GM21529 (cell line): ENCODE results near the gene RXRG.
A peak's percentile ranks its signal among the peaks of the same experiment; 100 is the strongest.

Experiments used
- ATAC-seq: cut with Tn5 transposase; IDR thresholded peaks from one replicate; pipeline ENCODE4 v1.9.1; 2021; ENCODE audit not compliant: unreplicated experiment

The RXRG gene

DNA sequence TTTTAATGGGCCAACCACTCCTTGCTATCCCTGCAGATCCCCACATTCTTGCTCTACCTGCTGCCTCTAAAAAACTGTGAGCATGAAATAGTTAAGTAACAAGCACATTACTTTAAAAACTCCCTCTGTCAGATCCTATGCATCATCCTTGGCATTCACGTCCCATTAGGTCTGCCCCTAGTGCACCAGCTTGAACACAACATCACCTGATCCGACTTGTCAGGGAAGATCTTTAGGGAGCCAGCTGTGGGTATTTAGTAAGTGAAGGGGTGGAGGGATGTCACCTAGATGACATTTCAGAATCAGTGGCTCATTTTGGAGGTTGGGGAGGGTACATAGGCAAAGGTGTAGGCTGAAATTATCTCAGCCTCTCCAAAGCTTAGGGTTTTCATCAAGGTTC is 33.5 kb downstream of the RXRG start:
- ATAC-seq, result no peak

DNA sequence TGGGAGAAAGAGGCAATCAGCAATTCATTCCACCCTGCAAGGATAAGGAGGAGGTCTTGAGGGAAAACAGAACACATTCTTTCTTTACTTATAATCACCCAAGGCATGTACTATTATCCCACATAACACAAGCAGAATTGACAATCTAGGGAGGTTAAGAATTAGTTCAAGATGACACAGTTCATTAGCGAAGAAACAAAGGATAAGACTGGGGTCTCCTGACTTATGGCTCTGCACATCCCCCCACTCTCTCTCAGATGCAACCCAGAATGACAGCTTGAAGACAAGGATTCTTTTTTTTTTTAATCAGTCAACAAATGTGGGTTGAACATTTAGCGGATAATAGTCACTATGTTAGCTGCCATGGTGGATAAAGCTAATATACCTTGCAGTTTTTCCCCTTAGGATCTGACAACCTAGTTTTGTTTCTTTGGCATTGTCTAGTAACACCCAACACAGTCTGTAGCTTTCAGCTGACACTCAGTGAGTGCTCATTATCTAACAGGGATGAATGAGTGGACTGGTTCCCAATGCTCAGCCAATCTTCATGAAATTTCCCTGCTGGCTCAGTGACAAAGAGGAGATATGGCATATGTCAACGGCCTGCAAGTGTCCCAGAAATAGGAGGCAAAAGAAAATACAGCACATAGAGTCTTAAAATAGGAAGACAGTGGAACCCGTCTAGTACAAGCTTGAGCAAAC is 35.1 kb downstream of the RXRG start:
- no peak for ATAC-seq

DNA sequence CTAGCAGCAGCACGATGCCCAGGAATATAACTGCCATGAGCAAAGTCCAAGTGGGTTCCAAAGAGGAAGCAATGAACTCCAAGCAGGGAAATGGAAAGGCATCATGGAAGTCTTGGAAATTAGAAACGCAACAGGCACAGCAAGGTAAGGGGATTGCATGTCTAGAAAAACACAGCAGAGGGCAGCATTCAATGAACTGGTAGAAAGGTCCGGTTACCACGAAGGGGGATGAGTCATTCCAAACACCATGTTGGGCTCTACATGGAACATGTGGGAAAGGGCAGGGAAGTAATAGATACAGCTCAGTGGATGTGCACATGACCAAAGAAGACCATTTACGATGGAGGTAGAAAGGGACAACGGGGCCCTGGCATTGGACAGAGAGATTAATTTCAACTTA is 36.4 kb downstream of the RXRG start:
- no peak for ATAC-seq

DNA sequence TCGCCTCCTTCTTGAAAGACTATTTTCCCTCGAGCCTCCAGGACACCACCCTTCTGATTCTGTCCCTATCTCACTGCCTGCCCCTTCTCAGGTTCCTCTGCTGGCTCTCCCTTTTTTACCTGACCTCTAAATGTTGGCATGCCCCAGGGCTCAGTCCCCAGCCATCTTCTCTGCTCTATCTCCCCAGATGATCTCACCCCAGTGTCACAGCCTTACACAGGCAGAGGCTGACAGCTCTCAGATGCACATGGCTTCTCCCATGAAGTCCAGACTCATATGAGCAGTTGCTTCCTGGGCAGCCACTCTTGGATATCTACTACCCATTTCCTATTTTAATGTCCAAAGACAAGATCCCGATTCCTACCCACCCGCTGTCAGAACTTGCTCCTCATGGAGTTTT is 37.5 kb downstream of the RXRG start:
- no peak for ATAC-seq

DNA sequence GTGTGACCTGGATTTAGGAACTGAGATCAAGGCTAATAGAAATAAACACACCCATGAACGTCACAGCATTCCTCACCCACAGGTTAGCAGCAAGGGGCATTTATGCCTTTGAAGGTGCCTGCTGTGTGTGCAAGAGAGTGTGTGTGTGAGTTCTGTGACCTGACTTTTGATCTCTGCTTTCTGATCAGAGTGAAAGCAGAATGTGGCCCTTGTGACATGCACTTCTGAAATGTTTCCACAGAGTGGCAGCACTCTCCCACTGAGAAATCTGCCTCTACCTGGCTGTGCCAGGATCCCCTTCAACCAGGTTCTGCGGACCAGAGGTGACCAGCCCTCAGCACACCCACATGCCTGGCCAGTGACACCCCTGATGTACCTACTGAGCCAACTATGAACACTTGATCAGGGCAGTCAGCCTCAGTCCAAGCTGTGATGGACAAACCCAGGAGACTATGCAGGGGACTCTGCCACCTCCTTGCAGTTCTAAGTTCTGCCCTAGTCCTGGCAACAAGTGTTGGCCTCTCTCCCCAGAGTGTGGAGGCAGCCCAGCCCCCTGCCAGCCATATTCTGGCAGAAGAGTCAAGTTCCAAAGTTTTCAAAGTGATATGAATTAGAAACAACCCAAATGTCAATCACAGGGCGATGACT is 41.0 kb downstream of the RXRG start:
- peak; percentile 63 for ATAC-seq

DNA sequence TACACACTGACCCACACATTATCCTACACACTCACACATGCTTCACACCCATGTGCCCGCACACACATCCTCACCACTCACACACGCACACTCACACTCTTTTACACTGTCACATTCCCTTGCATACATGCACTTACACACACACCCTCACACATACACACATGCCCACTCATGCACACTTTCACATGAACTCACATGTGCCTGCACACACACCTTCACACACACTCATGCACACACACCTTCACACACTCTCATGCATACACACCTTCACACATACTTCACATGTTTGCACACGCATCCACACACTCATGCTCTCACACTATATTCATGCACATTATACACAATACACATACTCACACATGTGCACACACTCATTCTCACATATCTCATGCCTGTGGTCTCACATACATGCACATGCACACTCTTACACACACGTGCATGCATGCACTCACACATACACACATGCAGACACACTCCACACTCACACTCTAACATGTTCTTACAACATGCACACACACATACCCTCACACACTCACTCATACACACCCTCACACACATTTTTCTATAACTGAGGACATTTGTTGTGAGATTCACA is 42.3 kb downstream of the RXRG start:
- ATAC-seq, result no peak

DNA sequence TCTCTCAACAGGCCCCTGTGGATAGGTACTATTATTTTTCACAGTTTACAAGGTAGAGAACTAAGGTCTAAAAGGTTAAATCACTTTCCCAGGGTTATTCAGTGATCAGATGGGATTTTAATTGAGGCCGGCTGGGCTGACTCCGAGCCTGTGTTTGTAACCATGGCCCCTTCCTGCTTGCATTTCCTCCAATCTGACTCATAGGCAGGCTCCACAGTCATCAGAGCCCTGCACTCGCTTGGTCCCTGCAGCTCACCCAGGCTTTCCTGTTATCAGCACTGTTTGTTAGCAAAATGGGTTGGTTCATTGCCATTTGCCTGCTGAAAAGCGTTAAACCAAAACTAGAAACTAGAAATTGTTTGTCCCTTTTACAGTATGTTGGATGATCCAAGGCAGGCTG is 47.0 kb downstream of the RXRG start:
- no peak for ATAC-seq

DNA sequence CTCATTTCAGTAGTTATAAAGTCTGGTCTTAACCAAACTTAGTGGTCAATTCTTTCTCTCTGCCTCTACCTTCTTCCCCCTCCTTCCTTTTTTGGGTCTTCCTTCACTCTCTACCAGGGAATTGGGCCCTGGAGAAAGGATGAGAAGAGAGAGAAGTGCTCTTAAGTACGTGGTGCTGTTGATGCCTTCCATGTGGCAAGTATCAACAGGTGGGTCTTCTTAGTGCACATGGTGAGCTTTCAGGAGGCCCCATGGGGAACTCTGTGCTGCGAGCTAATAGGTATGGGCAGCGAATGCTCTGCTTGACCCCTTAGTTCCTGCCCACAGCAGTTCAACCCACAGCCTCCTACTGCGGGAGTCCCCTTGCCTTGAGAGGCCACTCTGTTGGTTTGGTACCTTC is 49.0 kb downstream of the RXRG start:
- no peak for ATAC-seq

DNA sequence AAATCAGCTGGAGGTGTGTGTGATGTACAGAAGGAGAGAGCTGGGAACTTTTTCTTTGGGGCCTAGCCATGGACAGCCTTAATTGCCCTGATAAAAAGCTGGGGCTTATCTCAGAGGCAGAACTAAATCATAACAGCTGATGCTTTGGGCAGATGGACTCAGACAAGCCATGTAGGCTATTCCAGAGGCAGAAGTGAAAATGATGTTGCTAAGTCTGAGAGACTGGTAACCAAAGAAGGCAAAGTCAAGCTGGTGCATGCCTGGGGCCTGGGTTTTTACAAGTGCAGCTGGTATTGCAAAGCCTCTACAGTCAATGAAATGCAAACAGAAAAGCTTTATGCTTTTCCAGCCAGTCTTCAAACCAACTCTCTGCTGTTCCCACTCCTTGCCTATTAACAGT is 49.4 kb downstream of the RXRG start:
- peak; percentile 43 for ATAC-seq

DNA sequence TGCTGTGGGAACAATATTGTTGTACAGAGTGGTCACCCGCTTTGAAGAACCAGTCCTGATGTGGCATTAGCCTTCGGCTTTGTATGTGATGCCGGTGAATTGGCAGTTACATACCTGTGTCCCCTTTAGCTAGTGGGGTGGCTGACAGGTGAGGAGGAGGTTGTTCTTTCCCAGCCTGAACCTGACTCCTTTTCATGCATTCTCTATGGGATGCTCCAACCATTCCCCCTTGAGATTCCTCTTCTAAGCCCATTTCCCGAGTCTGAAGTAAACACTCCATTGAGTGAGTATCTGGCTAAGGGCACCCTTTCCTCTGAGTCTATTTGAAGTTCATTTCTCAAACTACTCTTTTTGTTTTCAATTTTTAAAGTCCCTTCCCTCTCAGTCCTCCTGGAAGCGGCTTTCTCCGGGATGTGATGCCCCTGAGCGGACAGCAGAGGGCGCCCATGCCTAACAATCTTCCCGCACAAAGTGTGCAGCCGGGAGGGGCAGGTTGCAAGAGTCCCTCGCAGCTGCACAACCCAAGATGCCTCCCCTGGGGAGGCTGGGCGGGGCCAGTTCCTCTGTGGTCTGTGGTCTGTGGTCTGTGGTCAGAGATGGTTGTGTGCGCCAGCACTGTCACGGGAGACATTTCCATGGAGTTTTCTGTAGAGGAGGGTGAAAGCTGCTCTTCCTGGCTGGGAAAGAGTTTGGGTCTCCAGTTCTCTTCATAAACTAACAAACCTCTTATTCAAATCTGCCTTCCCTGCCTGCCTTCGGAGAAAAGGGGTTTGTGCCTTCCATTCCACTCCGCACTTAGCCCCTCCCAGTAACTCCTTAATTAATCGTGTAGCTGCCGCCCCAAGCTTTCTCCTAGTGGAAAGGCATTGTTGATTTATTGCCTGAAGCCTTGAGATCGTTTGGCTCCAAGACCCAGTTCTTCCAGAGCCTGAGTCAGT is 52.0 kb downstream of the RXRG start:
- ATAC-seq, result peak; percentile 98

DNA sequence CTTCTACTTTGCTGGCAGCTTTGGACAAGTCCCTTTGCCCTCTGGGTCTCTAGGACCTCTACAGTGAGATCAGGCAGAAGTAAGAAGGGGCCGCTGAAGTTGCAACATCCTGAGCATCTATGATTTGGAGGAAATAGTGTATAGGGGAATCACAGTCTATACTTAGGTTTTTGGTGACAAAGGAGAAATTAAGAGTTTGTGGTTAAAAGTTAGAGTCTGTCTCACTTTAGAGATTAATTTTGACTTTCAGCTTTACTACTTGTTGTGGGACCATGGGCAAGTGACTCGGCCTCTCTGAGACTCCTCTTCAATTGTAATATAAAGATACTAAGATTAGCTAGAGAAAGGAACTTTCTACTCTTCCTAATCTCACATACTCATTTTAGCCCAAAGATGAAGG is 55.3 kb downstream of the RXRG start:
- ATAC-seq, result no peak

DNA sequence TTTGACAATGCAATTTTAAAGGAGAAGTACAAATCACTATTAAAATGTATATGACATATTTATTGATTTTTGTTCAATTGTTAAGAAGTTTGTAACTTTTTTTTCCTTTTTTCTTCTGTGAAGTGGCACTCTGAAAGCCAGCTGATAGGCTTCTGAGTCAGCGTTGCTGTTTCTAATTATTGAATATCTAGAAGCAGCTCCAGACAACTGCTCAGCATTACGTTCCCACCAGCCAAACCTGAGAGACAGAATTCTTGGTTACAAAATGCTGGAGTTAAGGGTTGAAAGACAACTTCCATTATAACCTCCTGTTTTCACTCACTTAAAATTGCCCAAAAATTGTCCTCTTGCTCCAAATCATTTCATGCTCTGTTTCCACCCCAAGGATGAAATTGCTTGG is 57.0 kb downstream of the RXRG start:
- no peak for ATAC-seq

DNA sequence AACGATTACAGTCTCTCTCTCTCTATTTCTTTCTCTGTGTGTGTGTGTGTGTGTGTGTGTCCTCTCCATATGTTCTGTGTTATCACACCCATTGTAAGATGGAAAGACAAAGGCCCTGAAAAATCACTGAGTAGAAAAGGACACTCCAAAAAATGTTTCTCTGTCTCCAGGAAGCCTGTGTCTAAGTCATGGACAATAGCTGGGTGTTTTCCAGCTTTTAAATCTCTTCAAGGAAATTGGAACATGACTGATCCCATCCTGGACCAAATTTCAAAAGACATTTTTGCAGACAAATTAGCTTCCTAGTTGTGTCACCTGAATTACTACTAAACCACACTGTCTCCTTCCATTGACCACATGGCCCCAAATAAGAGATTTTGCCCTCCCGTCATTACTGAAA is 57.4 kb downstream of the RXRG start:
- ATAC-seq, result no peak

DNA sequence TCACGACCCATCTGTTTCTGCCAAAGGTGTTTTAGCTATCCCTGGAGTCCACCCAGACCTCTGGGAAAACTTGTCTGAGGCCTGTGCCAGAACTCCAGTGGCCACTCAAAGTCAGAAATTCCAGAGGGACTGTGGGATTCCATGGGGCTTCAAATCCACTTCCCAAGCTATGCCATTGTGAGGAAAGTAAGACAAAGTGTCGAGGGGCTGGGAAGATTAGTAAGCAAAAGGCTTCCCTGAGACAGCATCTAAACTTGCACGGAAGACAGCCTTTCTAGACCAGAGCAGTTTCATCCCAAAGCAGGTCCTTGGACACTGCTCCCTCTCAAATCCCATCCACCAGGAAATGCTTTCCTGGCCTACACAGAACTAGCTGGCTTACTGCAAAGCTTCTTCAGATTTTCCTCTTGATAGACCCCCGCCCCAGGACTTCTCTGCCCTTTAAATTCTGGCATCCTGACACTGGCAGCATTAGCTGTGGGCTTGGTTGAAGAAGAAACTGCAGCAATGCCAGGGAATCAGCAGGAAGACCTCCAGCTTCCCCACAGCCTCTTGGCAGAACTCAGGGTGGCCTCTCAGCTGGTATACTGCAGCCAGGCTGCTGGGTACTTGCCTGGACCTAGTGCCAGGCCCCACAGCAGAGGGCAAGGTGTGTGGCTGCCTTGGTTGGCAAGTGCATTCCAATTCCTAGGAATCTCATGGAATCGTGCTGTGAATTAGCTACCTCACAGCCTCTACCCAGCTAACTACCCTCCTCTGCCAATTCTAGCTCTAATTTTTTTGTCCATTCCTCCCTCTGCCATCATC is 61.1 kb downstream of the RXRG start:
- ATAC-seq, result no peak

DNA sequence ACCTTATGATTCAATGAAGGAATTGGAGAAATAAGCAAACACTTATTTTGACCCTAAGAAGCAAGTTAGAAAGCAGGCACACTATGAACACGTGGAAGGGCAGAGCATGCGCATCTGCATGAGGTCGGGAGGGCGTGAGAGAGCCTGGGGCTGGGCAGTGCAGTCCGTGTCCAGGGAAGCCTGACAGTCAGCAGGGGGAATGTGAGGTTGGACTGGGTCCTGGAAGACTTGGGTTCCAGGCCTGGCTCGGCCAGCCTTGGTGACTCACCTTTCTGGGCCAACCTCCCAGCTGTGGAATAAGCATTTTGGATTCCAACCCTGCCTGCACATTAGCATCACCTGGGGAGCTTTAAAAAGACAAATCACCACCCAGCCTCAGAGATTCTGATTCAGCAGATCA is 61.9 kb downstream of the RXRG start:
- no peak for ATAC-seq

DNA sequence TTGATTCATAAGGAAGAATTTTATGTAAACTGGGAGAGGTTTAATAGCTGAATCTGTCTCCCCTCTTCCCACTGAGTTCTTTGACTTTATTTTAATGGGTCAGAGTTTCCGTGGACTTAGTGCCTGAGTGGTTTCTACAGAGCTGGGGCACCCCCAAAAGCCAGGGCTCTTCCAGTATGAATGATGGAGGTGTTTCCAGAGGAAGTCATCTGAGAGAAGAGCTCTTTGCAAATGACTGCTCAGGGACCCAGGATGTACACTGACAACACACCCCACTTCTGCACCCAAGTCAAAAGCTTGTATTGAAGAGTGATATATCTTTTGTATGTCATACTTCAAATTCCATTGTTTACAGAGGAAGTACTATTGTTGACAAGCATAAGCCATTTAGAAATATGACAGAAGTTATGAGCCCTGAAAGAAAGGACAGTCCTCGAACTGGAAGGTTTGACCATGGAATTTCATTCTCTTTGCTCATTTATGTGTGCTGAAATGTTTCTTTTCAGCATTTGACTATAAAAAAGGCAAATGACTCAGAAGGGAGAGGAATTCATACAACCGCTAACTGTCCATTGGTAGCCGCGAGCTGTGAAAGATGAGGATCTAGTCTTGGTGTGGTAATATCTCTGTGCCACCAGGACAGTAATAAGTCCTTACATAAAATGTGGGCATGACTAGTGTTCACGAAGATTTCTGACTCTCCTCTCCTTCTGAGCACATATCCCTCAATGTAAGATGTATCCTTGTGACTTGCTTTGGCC is 63.0 kb downstream of the RXRG start:
- ATAC-seq, result no peak

DNA sequence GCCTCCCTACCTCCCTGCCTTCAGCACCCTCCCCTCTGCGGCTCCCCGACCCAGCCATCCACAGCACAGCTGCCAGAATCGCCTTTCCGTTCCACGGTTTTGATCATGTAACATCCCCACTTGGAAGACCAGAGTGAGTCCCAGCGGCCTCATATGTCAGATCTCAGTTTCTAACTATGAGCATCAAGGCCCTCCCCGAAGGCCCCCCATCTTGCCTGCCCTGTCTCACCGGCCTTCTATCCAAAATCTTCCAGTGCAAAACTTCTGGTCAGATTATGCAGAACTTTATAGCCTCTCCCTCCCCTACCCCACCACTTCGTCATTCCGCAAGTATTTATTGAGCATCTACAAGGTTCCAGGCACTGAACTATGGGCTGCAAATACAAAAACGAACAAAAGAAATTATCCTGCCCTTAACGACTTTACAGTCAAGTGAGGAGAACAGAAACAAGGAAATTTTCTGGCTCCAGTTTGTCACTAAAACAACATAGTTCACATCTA is 68.1 kb downstream of the RXRG start:
- ATAC-seq, result no peak

DNA sequence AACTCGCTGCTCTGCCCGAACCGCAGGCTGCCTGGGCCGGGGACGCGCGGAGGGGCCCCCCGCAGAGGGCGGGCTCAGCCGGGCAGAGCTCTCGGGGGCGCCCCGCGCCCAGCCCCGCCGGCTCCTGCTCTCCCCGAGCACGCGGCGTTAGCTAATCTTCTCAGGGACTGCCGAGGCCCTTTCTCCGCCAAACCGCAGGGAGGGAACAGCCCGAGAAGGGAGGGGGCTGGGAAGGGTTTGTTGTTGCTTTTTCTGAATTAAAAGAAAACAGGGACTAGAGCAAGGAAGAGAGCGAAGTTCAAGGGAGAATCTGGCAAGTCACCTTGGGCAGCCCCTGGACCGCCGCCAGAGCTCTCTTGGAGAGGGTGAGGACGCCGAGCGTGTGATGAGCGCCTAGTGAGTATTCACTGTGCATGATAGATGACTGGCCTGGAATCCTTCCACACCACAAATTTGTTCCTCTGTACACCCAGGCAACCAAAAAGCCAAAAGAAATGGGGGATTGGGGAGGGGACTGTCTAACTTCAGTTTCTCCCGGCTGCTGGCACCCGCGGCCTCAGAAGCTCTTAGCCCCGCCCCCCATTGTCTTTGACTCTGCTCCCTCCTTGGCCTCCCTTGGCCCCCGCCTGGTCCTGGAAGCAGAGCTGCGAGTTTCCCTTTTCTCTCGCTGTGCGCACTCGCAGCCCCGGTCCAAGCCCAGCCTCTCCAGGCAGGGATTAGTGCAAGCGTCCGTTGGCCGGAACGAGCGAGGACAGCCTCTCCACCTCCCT is 68.7 kb downstream of the RXRG start:
- peak; percentile 68 for ATAC-seq

DNA sequence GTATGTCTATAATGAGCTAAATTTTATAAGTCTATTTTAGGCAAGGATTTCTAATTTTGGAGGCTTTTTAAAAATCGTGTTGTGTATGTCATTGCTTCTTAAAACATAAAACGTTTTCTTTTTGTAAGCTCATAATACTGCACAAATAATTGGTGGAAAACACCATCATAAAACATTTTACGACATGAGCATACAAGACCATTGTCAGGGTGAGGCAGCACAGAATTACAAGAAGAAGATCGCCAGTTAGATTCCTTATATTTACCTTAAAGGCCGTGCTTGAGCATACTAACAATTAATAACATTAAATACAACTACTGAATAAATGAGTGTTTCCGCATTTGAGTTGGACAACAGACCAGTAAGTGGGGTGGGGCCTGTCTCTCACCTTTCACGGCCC is 69.3 kb downstream of the RXRG start:
- no peak for ATAC-seq
